Central memory CD8-positive, alpha-beta T cell (primary cell): ENCODE data around the gene MCF2L.

ENCODE experiments used
- ATAC-seq: fragments of 150-1000 bp; cut with Tn5 transposase; replicated peaks from 2 replicates; pipeline ENCODE4 v1.10.0; 2022; ENCODE audit warnings: mild to moderate bottlenecking, moderate FRiP score, moderate number of reproducible peaks; ENCODE audit not compliant: poor library complexity, severe bottlenecking; ENCODE audit errors: extremely low read depth
- DNase-seq, 2 donors: peaks; one replicate each; pipeline ENCODE4 v3.0.0; 2021; ENCODE audit warnings: low spot score in 2 of 2
- H3K27ac Mint-ChIP-seq: one replicate; pipeline ENCODE4 v1.8.0; 2022; ENCODE audit warnings: low read depth, mild to moderate bottlenecking, moderate library complexity, mixed read lengths
- H3K27me3 Mint-ChIP-seq: one replicate; pipeline ENCODE4 v1.8.0; 2022; ENCODE audit warnings: mixed read lengths
- H3K36me3 Mint-ChIP-seq: one replicate; pipeline ENCODE4 v1.8.0; 2022; ENCODE audit warnings: mild to moderate bottlenecking, moderate library complexity, mixed read lengths; ENCODE audit not compliant: insufficient read depth
- H3K4me1 Mint-ChIP-seq: one replicate; pipeline ENCODE4 v1.8.0; 2022; ENCODE audit warnings: mixed read lengths
- H3K4me3 Mint-ChIP-seq: one replicate; pipeline ENCODE4 v1.8.0; 2022; ENCODE audit warnings: mild to moderate bottlenecking, moderate library complexity, mixed read lengths
- H3K9me3 Mint-ChIP-seq: one replicate; pipeline ENCODE4 v1.8.0; 2022; ENCODE audit warnings: mixed read lengths

The MCF2L gene

DNA sequence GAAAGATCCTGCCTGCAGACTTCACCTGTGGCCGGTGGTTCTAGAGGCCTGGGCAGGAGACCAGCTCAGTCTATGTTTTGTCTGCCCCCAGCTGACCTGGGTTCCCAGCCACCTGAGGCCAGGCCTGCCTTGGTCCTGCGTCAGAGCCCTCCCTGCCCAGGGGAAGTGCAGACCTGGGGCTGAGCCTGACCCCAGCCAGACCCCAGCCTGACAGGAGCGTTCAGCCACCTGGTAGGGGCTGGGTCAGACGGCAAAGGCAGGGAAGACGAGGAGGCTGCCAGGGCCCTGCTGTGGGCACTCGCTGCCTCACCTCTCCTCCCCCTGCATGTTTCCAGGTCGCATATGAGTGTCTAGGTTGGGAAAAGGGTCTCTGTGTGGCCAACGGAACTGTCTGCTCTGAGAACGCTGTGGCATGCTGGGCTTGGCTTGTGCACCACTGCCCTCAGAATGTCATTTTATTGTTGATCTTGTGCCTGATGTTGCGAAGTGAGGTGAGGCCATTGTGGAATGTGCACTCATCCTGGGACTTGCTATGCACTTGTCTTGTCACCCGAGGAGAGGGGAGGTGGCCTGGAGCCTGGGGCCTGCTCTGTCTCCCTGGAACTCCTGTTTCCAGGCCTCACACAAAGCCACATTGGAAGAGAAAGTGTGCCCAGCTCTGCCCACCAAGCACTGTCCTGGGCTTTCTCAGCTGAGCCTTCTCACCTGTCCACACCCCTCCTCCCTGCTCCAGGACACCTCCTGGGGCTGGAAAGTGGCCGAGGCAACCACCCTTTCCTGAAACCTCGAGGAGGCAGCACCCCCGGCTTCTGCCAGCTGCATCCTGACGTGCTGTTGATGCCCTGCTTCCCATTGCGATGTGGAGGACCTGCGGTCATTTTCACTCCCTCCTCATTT, 15.2 kb upstream of the MCF2L start:
- no peaks in the 10 kb centered on the region for H3K9me3 Mint-ChIP-seq
- H3K4me1 Mint-ChIP-seq = no peaks in the 10 kb centered on the region
- no peaks in the 10 kb centered on the region for H3K36me3 Mint-ChIP-seq
- DNase-seq (no peak), ATAC-seq (no peak)
- no peak overlapping the region for H3K27ac Mint-ChIP-seq
- peaks cover 53% of the 10 kb centered on the region for H3K27me3 Mint-ChIP-seq
- H3K4me3 Mint-ChIP-seq = no peak overlapping the region

DNA sequence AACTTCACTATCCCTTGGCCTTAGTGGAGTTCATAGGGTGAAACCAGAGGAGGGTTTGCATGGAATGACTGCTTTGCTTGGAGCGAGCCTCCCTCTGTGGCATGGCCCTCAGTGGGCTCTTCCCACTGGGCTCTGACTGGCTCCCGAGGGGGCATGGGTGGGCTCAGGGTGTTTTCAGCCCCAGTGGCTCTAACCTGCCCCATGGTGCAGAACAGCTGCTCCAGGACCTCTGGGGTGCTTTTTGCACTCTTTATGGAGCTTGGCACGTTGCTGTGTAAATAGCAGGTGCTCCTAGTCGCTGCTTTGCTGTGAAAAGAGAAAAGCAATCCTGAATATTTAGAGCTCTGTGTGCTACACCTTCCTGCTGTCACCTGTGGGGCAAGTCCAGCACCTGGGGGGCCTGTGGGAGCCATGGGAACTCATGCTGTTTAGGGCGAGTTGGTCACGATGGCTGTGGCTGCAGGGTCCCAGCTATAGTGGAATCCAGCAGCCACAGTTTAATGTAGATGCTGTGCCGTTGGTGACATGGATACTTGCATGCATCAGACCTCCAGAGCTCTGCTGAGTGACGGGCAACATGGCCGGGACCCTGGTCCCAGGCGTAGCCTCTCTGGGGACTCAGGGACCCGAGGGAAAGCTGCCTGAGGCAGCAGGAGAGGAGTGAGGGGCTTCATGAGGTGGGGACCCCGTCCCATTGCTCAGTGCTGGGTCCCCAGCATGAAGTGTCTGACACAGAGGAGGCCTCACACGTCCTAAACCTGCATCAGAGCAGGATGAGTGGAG, 14.3 kb upstream of the MCF2L start:
- H3K27ac Mint-ChIP-seq = no peak overlapping the region
- H3K4me1 Mint-ChIP-seq = no peaks in the 10 kb centered on the region
- ATAC-seq (no peak), DNase-seq (no peak)
- peaks cover 45% of the 10 kb centered on the region for H3K27me3 Mint-ChIP-seq
- H3K9me3 Mint-ChIP-seq = no peaks in the 10 kb centered on the region
- no peaks in the 10 kb centered on the region for H3K36me3 Mint-ChIP-seq
- no peak overlapping the region for H3K4me3 Mint-ChIP-seq

DNA sequence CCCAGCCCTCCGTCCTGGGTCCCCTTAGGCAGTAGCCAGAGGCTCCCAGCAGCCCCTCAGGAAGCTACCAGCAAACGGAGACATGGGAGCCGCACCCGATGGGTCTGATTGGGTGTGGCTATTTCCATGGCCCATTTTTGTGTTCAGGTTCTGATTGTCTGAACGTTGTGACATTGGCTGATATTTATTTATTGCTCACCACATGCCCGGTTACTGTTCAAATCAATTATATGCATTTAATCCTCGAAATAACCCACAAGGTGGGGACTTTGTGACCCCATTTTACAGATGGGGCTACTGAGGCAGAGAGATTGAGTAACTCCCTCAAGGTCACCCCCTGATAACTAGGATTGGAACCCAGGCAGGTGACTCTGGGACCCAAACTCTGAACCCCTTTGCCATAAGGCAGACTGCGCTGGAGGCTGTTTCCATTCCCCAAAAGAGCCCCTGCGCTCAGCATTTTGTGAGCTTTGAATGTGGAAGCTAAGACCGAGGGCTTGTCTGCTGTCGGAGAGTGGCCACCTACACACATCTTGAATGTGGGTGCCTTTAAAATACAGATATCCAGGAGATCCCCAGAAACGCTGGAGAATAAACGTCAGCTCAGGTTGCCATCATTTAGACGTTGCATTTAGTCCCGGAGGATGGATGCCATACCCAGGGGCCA, 13.6 kb upstream of the MCF2L start:
- Mint-ChIP-seq H3K4me1 (no peaks in the 10 kb centered on the region), H3K36me3 (no peaks in the 10 kb centered on the region), H3K27me3 (peaks cover 37% of the 10 kb centered on the region), H3K4me3 (no peak overlapping the region), H3K9me3 (no peaks in the 10 kb centered on the region), H3K27ac (no peak overlapping the region)
- DNase-seq = no peak
- ATAC-seq = no peak

DNA sequence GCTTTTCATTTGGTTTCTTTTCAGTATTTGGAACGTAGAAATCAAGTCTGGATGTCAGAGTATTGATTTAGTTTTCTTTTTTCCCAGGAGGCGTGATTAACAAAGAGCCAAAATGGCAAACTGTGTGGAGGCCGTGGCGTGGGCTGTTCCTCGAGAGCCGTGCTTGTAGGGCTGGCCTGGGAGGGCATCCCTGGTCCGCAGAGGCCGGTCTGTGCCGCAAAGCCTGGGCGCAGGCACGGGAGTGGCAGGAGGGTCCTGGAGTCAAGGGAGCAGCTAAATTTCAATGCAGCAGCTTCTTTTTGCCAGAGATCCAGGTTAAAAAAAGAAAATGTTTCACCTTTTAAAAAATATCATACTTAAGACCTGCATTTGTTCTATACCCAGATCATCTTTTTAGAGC, 13.1 kb upstream of the MCF2L start:
- Mint-ChIP-seq H3K27me3 (peaks cover 32% of the 10 kb centered on the region), H3K36me3 (no peaks in the 10 kb centered on the region), H3K27ac (no peak overlapping the region), H3K9me3 (no peaks in the 10 kb centered on the region), H3K4me3 (no peak overlapping the region), H3K4me1 (no peaks in the 10 kb centered on the region)
- ATAC-seq (no peak), DNase-seq (no peak)

DNA sequence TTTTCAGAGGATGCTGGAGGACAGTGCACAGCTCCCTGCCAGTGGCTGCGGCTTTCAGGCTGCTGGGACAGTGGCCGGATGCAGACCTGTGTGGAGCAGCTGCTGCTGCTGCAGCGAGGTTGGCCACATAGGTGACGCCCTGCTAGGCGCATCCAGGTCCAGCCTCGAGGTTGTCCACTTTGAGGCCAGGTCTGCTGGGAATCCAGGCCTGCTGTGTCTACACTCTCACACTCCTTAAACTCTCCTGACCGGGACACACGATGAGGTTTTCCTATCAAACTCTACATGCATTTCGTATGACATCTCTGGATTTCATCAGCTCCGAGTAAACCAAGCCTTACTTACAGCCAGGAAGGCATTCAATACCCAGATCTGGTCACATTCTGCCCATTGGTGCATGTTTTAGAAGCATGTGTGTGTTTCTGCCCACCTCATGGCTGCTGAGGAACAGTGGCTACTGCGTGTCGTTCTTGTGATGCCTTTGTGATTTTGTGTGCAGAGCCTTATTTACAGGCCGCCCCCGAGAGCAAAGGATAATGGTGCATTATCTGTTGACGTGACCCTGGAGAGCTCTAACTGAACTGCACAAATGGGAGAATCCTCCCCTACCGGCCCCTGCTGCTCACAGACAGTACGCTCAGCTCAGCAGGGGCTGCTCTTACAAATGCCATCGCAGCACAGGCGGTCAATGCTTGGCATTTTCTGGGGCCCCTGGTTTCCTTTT, 12.3 kb upstream of the MCF2L start:
- Mint-ChIP-seq H3K36me3 (no peaks in the 10 kb centered on the region), H3K27ac (no peak overlapping the region), H3K27me3 (peaks cover 24% of the 10 kb centered on the region), H3K4me1 (no peaks in the 10 kb centered on the region), H3K4me3 (no peak overlapping the region), H3K9me3 (no peaks in the 10 kb centered on the region)
- DNase-seq (no peak), ATAC-seq (no peak)

DNA sequence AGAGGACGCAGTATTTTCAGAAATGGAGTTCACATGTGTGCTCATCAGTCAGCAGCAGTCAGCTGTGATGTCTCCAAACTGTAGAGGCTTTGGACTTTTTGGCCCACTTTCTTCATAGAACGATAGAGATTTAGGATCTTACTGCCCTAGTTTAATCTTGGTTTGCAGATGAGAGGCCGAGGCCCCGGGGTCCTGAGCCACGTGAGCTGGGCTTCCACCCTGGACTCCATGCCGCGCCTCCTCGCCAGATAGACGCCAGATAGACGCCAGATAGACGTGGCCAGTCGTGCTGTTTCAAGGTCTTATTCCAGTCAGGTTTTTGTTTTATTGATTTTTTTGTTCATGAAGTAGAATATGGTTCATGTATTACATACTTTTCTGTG, 11.7 kb upstream of the MCF2L start:
- no peak for DNase-seq
- Mint-ChIP-seq H3K4me3 (no peak overlapping the region), H3K9me3 (no peaks in the 10 kb centered on the region), H3K36me3 (no peaks in the 10 kb centered on the region), H3K4me1 (no peaks in the 10 kb centered on the region), H3K27ac (no peak overlapping the region), H3K27me3 (peaks cover 19% of the 10 kb centered on the region)
- ATAC-seq = no peak

DNA sequence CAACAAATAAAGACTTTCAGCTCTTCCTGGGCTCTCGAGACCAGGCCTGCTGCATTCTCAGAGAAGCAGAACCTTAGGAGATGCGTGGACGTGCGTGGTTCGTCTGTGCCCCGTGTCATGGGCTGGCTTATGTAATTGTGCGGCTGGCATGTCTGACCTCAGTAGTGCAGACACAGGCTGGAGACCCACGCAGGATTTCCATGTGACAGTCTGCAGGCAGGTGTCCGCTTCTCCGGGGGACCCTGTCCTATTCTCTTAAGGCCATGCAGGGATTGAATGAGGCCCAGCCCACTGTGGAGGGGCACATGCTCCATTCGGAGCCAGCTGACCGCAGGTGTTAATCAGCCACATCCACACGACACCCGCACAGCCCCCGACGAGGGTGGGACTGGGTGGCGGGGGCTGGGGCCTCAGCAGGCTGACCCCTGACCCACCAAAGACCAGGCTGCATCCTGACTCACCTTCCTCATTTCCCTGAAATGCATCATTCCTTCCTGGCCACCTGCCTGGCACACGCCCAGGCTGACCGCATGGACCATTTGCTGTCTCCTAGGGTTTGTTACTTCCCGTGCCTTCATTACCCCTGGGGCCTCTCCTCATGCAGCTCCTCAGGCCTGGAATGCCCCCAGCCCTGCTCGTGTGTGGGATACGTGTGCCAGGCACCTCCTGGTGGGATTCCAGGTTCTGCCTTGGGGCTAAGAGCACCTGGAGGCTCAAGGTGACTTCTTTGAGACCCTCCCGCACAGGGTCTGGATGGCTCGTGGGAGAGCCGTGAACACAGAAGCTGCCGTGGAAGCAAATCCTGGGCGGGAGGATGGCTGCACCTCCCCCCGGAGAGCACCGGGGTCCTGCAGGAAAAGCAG, 10.7 kb upstream of the MCF2L start:
- no peaks in the 10 kb centered on the region for H3K9me3 Mint-ChIP-seq
- H3K27me3 Mint-ChIP-seq = peaks cover 11% of the 10 kb centered on the region
- DNase-seq = no peak
- no peaks in the 10 kb centered on the region for H3K4me1 Mint-ChIP-seq
- no peak overlapping the region for H3K27ac Mint-ChIP-seq
- no peaks in the 10 kb centered on the region for H3K36me3 Mint-ChIP-seq
- no peak for ATAC-seq
- H3K4me3 Mint-ChIP-seq = no peak overlapping the region

DNA sequence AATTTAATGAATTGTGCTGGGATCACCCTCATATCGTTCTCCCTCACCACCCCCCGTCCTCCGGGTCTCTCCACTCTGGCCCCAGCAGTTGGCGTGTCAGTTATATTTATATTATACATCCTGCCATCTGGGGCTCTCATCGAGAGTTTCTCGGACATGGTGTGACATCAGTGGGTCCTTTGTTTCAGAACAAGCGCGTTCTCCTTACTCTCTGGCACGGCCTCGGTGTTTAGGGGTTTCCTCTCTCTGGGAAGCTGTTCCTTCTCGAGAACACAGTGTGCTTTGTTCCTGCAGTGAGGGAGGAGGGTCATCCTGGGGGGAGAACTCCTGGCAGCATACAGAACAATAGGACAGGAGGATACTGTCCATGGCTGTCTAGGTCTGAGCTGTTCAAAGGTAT, 9.8 kb upstream of the MCF2L start:
- Mint-ChIP-seq H3K27ac (no peak overlapping the region), H3K27me3 (peaks cover 2% of the 10 kb centered on the region), H3K4me1 (no peaks in the 10 kb centered on the region), H3K4me3 (no peak overlapping the region), H3K9me3 (no peaks in the 10 kb centered on the region), H3K36me3 (no peaks in the 10 kb centered on the region)
- DNase-seq (no peak), ATAC-seq (no peak)

DNA sequence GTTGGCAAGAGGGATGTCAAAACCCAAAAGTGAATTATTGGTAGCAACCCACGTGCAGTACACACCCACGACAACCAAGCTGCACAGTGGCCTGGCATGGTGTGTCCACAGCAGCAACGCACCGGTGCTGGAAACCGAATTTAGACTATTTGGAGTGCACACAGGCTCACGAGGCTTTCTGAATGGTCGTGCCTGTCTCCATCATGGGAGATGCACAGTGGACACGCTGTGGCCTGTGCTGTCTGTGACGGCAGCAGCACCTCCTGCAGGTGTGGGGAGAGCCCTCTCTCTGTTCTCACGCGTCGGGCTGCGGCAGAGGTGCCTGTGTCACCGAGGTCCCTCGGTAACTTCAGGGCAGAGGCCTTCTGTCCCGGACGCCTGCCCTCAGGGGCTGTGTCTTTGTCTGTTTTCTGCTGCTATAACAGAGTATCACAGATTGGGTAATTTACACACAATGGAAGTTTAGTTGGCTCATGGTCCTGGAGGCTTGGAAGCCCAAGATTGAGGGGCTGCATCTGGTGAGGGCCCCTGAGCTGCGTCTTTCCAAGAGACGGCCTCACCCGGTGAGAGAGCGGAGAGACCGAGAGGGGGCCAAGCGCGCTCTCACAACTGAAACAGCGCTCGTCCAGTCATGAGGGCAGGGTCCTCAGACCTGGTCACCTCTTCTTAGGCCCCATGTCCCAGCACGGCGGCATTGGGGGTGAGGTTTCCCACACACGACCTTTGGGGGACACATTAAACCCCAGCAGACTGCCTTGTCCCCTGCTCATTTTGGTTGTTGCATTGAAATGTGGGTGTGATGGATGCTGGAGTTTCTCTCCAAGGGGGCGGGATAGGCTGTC, 9.1 kb upstream of the MCF2L start:
- Mint-ChIP-seq H3K27me3 (no peaks in the 10 kb centered on the region), H3K36me3 (no peaks in the 10 kb centered on the region), H3K4me3 (no peak overlapping the region), H3K27ac (no peak overlapping the region), H3K9me3 (no peaks in the 10 kb centered on the region), H3K4me1 (no peaks in the 10 kb centered on the region)
- no peak for DNase-seq
- no peak for ATAC-seq

DNA sequence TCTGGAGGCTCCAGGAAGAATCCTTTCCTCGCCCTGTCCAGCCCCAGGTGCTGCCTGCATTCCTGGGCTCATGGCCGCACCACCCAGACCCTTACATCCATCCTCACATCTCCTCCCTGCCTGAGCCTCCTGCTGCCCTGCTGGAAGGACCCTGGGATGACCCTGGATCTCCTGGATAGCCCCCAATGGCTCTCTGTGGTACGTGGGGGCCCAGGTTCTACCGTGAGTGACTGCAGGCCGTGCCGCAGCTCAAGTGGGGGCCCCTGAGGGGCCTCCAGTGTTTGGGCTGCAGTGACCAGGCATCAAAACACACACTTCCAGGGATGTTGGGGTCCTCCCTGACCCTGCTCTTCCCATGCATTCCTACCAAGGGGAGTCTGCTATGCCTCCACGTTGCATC, 8.3 kb upstream of the MCF2L start:
- DNase-seq (no peak), ATAC-seq (no peak)
- no peak overlapping the region for H3K4me3 Mint-ChIP-seq
- H3K27ac Mint-ChIP-seq = no peak overlapping the region
- no peaks in the 10 kb centered on the region for H3K9me3 Mint-ChIP-seq
- H3K27me3 Mint-ChIP-seq = no peaks in the 10 kb centered on the region
- no peaks in the 10 kb centered on the region for H3K36me3 Mint-ChIP-seq
- H3K4me1 Mint-ChIP-seq = no peaks in the 10 kb centered on the region
